Left forelimb (tissue), 1 donor: ENCODE measurements around the gene DDX6.

ENCODE experiments used
- DNase-seq: peaks from one replicate; pipeline ENCODE4 v3.0.0-alpha.2; 2018; ENCODE audit warnings: low spot score

DDX6 gene

DNA sequence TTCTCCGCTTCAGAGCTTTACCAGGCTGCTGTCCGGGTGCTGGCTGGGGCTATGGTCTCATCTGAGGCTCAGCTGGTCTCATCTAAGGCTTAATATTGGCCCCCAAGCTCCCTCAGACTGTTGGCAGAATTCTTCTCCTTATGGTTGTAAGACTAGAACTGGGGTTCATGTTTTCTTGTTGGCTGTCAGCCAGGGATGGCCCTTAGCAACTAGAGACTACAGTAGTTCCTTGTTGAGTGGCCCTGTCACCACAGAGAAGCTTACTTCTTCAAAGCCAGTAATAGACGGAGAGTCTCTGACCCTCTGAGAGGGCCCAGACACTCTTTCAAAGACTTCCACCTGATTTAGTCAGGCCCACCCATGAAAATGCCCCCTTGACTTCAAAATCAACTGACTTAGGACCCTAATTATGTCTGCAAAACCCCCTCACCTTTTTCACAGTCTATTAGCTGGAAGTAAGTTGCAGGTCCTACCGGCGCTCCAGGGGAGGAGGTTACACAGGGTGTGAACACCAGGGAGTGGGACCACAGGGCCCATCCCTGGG, 87.3 kb downstream of the DDX6 start:
- no peak for DNase-seq

DNA sequence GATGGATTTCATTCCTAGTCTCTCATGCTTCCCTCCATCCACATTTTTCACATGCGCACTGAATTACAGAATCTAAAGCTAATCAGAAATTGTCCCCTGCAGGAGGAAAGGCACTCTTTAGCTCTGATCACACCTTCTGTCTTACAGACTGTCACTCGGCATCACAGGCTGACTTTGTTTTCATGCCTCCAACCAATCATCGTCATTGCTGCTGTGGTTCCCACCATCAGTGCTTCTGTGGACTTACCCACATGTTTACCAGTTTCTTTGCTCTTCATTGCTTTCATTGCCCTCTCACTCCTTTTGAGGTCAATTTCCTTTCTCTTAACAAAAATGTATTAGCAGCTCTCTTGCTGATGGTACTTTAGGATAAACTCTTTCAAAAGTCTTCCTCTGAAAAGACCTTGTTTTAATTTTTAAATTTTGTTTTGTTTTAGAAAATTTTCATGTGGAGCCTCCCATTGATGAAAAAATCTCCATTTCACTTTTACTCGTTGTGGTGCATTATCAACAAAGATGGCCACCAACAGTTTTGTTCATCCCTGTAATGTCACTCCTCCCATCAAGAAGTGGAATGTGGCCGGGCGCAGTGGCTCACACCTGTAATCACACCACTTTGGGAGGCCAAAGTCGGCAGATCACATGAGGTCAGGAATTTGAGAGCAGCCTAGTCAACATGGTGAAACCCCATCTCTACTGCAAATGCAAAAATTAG, 91.3 kb downstream of the DDX6 start:
- DNase-seq, result no peak
